KOPT-K1 (cell line): ENCODE data around the gene NKD1.

Experiments
- H3K27ac ChIP-seq: fragments of 200-600 bp; sonication (generic); 2 replicates; pipeline ENCODE4 v1.5.1; 2016; ENCODE audit warnings: antibody characterized with exemption, mild to moderate bottlenecking, low read depth, low read length; ENCODE audit not compliant: poor library complexity, severe bottlenecking
- H3K36me3 ChIP-seq: fragments of 200-600 bp; sonication (generic); 2 replicates; pipeline ENCODE4 v1.5.1; 2017; ENCODE audit warnings: antibody characterized with exemption, mild to moderate bottlenecking, low read length, moderate library complexity; ENCODE audit not compliant: insufficient read depth
- H3K9me3 ChIP-seq: fragments of 200-600 bp; sonication (generic); 2 replicates; pipeline ENCODE4 v1.5.1; 2017; ENCODE audit warnings: antibody characterized with exemption, low read length, mild to moderate bottlenecking; ENCODE audit not compliant: insufficient read depth, poor library complexity, severe bottlenecking

Gene NKD1

GRCh38 chr16:50599494-50599893, 51.3 kb downstream of the NKD1 start:
- no peaks in the 10 kb centered on the region for H3K36me3 ChIP-seq
- no peaks in the 10 kb centered on the region for H3K9me3 ChIP-seq
- no peak overlapping the region for H3K27ac ChIP-seq

GRCh38 chr16:50600582-50601283, 52.5 kb downstream of the NKD1 start:
- Histone ChIP-seq H3K36me3 (no peaks in the 10 kb centered on the region), H3K27ac (no peak overlapping the region), H3K9me3 (no peaks in the 10 kb centered on the region)

DNA sequence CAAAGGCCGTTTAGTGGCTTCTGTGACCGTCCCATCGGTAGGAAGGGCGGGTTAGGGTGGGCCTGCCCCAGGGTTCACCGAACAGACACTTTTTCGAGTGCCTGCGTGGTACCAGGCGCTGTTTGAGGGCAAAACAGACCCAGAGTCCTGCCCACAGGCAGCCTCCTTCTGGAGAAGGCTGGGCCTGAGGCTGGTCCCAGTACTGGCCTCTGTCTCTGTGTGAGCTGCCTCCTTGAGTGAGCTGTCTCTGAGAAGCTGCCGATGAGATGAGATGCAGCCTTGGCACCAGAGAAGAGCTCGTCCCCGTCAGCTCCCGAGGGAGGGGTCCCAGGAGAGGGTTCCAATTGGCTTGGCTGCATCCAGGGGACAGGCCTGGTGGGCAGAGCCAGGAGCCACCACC, 53.1 kb downstream of the NKD1 start:
- H3K36me3 ChIP-seq = no peaks in the 10 kb centered on the region
- no peak overlapping the region for H3K27ac ChIP-seq
- H3K9me3 ChIP-seq = no peaks in the 10 kb centered on the region

GRCh38 chr16:50602126-50602525, 53.9 kb downstream of the NKD1 start:
- H3K27ac ChIP-seq = no peak overlapping the region
- H3K36me3 ChIP-seq = no peaks in the 10 kb centered on the region
- no peaks in the 10 kb centered on the region for H3K9me3 ChIP-seq

GRCh38 chr16:50602531-50603205, 54.5 kb downstream of the NKD1 start:
- Histone ChIP-seq H3K36me3 (no peaks in the 10 kb centered on the region), H3K9me3 (no peaks in the 10 kb centered on the region), H3K27ac (no peak overlapping the region)

DNA sequence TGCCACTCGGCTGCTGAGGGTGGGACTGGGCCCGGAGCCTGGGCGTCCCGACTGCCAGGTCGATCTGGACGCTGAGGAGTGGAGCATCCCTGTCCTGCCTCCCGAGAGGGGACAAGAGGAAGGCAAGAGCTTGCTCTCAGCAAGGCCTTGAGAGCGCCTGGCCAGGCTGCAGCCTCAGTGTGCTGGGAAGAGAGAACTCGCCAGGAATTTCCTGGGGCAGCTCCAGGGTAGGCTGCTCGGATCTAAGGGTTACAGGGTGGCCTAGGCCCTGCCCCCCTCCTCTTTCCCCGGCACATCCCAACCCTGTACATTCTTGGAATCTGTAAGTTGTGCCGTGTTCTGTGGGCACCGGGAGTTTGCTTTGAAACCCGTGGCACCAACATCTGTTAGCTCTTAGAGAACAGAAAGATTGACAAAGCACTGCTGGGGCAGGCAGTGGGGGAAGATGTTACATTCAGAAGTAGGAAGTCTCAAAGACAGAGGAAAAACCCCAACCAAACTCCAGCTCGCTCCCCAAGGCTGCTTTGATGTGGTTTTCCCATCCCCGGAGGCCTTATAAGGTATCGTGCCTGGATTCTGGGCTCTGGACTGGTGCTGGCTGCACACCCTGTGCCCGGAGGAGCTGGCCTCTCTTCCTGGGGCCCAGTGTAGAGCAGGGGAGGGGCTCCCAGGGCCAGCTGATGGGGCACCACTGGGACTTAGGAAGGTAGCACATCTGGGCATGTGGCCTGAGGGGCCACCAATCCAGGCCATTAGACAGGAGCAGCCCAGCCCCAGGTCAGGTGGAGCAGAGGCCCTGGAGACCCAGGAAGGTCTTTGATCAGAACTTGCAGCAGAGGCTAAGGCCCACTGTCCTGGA, 55.2 kb downstream of the NKD1 start:
- Histone ChIP-seq H3K27ac (no peak overlapping the region), H3K36me3 (no peaks in the 10 kb centered on the region), H3K9me3 (no peaks in the 10 kb centered on the region)

DNA sequence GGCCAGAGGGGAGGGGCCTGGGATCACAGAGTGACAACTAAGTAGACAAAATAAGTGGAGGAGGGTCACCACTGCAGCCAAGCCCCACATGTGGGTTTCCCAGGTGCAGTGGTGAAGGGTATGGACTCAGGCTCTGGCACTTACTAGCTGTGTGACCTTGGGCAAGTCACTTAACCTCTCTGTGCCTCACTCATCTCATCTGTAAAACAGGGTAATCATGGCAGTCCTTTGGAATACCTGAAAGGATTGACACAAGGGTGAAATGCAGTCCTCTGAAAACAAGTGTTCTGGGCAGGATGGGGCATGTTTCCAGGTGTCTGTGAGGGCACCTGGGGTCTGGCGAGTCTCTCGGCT, 55.8 kb downstream of the NKD1 start:
- H3K9me3 ChIP-seq = no peaks in the 10 kb centered on the region
- no peaks in the 10 kb centered on the region for H3K36me3 ChIP-seq

DNA sequence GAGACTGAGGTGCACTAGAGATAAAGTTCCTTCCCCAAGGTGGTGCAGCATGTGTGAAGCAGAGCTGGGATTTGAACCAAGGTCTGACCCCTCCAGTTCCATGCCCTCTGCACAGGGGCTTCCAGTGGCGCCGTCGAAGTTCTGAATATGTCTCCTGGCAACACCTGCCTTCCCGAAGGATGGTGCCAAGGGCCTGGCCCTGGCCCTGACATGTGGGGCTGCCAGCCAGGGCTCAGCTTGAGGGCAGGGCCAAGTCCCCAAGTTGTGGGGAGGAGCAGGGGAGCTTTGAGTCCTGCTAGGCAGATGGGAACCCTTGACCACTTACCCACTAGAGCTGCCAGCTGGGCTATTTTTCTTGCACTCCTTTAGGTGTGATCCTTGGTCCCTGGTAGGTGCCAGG, 56.4 kb downstream of the NKD1 start:
- H3K9me3 ChIP-seq = no peaks in the 10 kb centered on the region
- H3K36me3 ChIP-seq = no peaks in the 10 kb centered on the region
- no peak overlapping the region for H3K27ac ChIP-seq

More for the DNA sequence above, 55.8 kb downstream of the NKD1 start:
- H3K27ac ChIP-seq = no peak overlapping the region

- Histone ChIP-seq H3K36me3 (no peaks in the 10 kb centered on the region), H3K9me3 (no peaks in the 10 kb centered on the region), H3K27ac (no peak overlapping the region)
Measured at GRCh38 chr16:50605733-50606430, 57.7 kb downstream of the NKD1 start.

- Histone ChIP-seq H3K9me3 (no peaks in the 10 kb centered on the region), H3K36me3 (no peaks in the 10 kb centered on the region), H3K27ac (no peak overlapping the region)
Measured at GRCh38 chr16:50606431-50607050, 58.3 kb downstream of the NKD1 start.

GRCh38 chr16:50607051-50607431, 58.8 kb downstream of the NKD1 start:
- H3K9me3 ChIP-seq = no peaks in the 10 kb centered on the region
- H3K36me3 ChIP-seq = no peaks in the 10 kb centered on the region
- H3K27ac ChIP-seq = no peak overlapping the region

DNA sequence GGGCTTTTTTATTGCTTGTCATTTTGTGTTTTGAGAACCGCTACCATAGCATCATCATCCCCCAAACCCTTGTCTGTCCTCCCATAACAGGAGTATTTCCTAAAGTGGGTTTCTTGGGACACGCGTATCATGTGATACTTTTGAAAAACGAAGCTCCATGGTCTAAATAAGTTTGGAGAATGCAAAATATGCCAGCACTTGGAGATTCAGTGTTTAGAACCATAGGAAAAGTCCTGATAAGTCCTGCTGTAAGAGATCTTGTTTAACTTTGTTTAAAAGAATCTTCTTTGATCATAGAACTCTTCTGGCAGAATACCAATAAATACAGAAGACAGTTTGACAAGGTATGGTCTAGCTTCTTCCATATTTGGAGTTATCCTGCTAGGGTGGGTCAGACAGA, 59.3 kb downstream of the NKD1 start:
- Histone ChIP-seq H3K9me3 (no peaks in the 10 kb centered on the region), H3K36me3 (no peaks in the 10 kb centered on the region), H3K27ac (no peak overlapping the region)

- Histone ChIP-seq H3K9me3 (no peaks in the 10 kb centered on the region), H3K36me3 (no peaks in the 10 kb centered on the region), H3K27ac (no peak overlapping the region)
Measured at GRCh38 chr16:50607970-50608557, 59.9 kb downstream of the NKD1 start.

DNA sequence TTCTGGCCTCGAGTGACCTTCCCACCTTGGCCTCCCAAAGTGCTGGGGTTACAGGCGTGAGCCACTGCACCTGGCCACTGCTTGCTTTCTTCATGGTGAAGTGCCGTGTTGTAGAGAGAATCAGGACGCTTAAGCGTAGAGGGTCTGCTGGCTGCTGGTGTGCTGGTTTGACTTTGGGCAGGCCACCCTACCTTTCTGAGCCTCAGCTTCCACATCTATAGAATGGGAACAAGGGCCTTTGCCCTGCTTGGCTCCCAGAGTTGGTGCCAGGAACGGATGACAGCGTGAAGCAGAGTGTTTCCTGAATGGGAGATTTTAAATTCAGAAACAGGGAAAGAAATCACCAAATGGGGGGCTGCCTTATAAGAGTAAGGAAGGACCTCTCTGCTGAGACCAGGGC, 60.9 kb downstream of the NKD1 start:
- no peak overlapping the region for H3K27ac ChIP-seq
- H3K9me3 ChIP-seq = no peaks in the 10 kb centered on the region
- H3K36me3 ChIP-seq = no peaks in the 10 kb centered on the region
